GM19468 (cell line): ENCODE results near the gene LRRC8B.

ENCODE experiments used
- ATAC-seq: cut with Tn5 transposase; IDR thresholded peaks from one replicate; pipeline ENCODE4 v1.9.1; 2021; ENCODE audit warnings: mild to moderate bottlenecking, moderate library complexity, moderate number of reproducible peaks; ENCODE audit not compliant: unreplicated experiment; ENCODE audit errors: extremely low read depth

The LRRC8B gene

DNA sequence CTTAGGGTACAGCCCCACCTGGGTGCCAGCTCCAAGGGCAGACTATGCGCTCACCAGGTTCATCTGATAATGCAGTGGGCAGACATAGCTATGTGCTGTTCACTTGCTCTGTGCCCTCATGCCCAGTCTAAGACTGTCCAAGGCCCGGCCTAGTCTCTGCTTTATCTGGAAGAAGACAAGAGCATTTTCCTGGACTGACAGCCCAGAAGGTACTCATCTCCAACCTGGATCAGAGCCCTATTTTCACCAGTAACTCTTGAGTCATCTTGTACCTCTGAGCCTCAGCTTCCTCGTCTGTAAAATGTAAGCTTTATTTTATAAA, 79.7 kb downstream of the LRRC8B start:
- ATAC-seq: no peak

DNA sequence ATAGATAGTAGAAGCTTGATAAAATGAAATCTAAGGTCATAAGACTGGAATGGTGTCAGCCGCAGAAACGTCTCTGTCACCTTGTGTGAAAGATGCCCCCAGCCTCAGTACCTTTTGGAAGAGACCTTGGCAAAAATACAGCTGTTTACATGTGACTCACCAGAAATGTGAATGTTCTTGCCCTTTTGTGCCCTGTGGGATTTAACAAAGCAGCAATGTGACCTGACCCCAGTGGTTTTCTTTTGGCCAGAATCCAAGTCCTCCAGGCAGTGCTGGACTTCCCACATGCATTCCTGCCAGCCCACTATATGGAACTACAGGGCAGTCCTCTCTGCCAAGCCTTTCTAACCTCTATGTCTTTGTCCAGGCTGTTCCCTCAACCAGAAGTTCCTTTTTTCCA, 81.1 kb downstream of the LRRC8B start:
- ATAC-seq: no peak

DNA sequence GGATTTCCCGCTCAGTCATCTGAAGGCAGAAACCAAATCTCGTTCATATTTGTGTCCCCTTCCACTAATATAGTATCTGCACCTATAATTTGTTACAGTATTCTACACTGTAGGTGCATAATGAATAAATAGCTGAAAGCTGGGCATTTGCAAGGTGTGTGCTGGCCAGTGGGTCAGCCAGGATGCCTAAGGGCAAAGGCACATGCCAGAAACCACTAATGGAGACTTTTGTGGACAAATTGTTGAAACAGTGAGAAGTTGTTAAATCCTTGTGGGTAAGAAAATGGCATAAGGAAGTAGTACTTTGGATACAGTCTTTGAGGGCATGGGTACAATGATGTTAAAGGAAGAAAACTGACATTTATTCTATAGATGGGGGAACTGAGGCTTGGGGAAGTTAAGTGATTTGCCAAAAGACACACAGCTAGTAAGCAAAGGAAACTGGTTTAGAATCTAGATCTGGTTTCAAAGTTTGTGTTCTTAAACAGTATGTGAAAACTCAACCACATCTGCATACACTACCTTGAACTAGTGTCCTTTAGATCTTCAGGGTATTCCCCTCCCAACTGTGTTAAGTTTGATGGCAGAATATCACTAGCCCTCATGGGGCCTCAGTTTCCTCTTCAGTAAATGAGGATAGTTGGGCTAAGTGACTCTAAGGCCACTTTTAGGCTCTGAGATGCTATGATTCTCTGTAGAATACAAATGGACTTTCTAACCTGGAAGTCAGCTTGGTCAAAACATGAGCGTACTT, 81.8 kb downstream of the LRRC8B start:
- no peak for ATAC-seq

DNA sequence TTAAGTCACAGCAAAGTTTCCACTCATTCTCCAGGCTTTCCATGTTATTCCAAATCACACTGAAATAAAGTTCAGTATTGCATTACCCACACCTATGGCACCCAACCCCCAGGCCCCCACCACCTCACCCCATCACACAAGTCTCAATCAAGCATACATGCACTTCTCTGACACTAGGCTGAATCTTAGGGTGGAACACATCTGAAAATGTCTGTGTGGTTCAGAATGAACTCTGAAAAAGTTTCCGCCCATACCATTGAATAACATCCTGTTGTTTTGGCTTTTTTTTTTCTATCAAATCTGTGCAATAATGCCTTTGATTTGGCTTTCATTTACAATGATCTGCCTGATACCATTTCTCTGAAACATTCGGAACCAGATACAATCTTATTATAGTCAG, 82.5 kb downstream of the LRRC8B start:
- ATAC-seq: no peak

GRCh38 chr1:89607586-89608318, 83.1 kb downstream of the LRRC8B start:
- ATAC-seq: no peak

DNA sequence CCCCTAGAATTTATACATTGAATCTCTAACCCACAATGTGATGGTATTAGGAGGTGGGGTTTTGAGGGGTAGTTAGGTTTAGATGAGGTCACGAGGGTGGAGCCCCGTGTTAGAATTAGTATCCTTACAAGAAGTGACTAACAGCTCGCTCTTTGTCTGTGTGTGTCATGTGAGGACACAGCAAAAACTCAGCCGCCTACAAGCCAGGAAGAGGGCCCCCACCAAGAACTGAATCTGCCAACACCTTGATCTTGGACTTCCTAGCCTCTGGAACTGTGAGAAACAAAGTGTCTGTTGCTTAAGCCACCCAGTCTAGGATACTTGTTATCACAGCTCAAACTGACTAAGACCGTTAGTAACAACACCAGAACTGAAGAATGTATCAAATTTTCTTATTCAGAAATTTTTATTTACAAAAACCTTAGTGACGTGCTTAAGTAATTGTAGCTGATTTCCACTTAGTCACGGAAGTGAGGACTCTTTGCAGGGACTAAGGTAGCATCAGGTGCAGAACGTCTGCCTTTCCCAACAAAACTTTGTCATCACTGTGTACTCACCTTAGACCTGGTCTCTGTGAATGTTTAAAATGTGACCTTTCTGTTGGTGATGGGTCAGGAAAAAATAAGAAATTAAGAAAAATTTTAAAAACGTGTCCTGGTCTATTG, 83.8 kb downstream of the LRRC8B start:
- no peak for ATAC-seq

- ATAC-seq: no peak
These were observed 84.5 kb downstream of the LRRC8B start for GRCh38 chr1:89608984-89609725.

GRCh38 chr1:89609781-89610456, 85.3 kb downstream of the LRRC8B start:
- no peak for ATAC-seq

- no peak for ATAC-seq
These were observed 85.9 kb downstream of the LRRC8B start for GRCh38 chr1:89610457-89611011.

- ATAC-seq: peak; percentile 95
These were observed 87.1 kb downstream of the LRRC8B start for GRCh38 chr1:89611721-89612120.

DNA sequence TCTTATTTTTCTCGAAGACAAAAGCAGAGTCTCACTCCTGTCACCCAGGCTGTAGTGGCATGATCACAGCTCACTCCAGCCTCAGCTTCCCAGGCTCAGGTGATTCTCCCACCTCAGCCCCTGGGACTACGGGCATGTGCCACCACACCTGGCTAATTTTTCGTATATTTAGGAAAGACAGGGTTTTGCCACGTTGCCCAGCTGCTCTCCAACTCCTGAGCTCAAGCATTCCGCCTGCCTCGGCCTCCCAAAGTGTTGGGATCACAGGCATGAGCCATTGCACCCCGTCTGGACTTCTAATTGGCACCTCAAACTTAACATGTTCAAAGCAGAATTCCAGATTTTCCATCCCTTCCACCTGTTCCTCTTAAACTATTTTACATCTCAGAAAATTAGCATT, 89.3 kb downstream of the LRRC8B start:
- no peak for ATAC-seq

GRCh38 chr1:89615676-89616598, 91.3 kb downstream of the LRRC8B start:
- no peak for ATAC-seq

GRCh38 chr1:89616844-89617627, 92.4 kb downstream of the LRRC8B start:
- no peak for ATAC-seq

- ATAC-seq: no peak
These were observed 96.0 kb downstream of the LRRC8B start for GRCh38 chr1:89620664-89621063.

- no peak for ATAC-seq
These were observed 98.3 kb downstream of the LRRC8B start for GRCh38 chr1:89622895-89623294.

- no peak for ATAC-seq
These were observed 99.7 kb downstream of the LRRC8B start for GRCh38 chr1:89624314-89624713.

DNA sequence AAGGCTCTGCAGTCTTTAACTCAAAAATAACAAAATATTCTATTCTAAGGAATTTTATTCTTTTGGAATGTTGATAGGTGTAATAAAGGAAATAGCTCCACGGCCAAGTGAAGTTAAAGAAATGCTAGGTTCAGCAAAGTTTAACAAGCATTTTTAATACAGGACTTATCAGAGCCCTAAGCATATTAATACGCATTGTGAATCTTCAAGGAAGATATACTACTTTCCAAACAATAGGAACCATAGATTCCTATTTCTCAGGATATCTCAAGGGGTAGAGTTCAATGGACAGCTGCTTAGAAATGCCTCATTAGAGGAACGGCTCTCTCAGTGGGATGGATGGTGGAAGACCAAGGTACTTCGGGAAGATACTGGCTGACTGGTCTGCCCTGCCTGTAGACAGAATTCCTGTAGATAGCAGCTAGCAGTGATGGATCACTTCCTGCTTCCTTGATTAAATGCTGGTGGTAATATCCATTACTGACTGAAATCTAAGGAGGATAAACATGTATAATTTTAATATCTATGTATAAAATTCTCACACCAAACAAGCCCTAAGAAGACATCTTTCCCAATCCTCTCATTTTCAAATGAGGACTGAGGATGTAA, 100.2 kb downstream of the LRRC8B start:
- ATAC-seq: no peak

- ATAC-seq: no peak
These were observed 103.0 kb downstream of the LRRC8B start for GRCh38 chr1:89627596-89627962.
